Neural progenitor cell (in vitro differentiated cells): ENCODE data around the gene MAPRE2. TPM values are rescaled to one million over a fixed set of nuclear protein-coding genes. Genes with fewer than 3 reads are reported as not detected.

Source experiments
- DNase-seq: peaks from one replicate; pipeline ENCODE4 v3.0.0-alpha.2; 2016; ENCODE audit warnings: low spot score
- H2AFZ ChIP-seq: fragments of 200-600 bp; sonication (generic); replicated peaks from 2 replicates; pipeline ENCODE4 v1.6.1; 2016; ENCODE audit warnings: antibody characterized with exemption
- H3F3A ChIP-seq: fragments of 200-600 bp; sonication (generic); 2 replicates; pipeline ENCODE4 v1.6.1; 2016; ENCODE audit warnings: antibody characterized with exemption, low read depth
- H3K27ac ChIP-seq: fragments of 200-600 bp; sonication (generic); 2 replicates; pipeline ENCODE4 v1.5.1; 2016; ENCODE audit warnings: mild to moderate bottlenecking
- H3K27me3 ChIP-seq: fragments of 200-600 bp; sonication (generic); 2 replicates; pipeline ENCODE4 v1.6.1; 2016; ENCODE audit warnings: mild to moderate bottlenecking, moderate library complexity
- H3K36me3 ChIP-seq: fragments of 200-600 bp; sonication (generic); 2 replicates; pipeline ENCODE4 v1.5.1; 2016
- H3K4me1 ChIP-seq: fragments of 200-600 bp; sonication (generic); 2 replicates; pipeline ENCODE4 v1.6.1; 2016; ENCODE audit warnings: mixed run types
- H3K4me2 ChIP-seq: fragments of 200-600 bp; sonication (generic); 2 replicates; pipeline ENCODE4 v1.6.1; 2016
- H3K4me3 ChIP-seq: fragments of 200-600 bp; sonication (generic); 2 replicates; pipeline ENCODE4 v1.5.1; 2016
- H3K79me2 ChIP-seq: fragments of 200-600 bp; sonication (generic); 2 replicates; pipeline ENCODE4 v1.6.1; 2016; ENCODE audit warnings: low read depth
- H3K9ac ChIP-seq: fragments of 200-600 bp; sonication (generic); 2 replicates; pipeline ENCODE4 v1.6.1; 2016
- H3K9me3 ChIP-seq: fragments of 200-600 bp; sonication (generic); 2 replicates; pipeline ENCODE4 v1.5.1; 2016; ENCODE audit warnings: low read depth
- H4K20me1 ChIP-seq: fragments of 200-600 bp; sonication (generic); 2 replicates; pipeline ENCODE4 v1.6.1; 2016; ENCODE audit warnings: low read depth
- H3K27ac Mint-ChIP-seq: 3 replicates; pipeline ENCODE4 v1.8.0; 2021; ENCODE audit warnings: mixed read lengths
- H3K27me3 Mint-ChIP-seq: 2 replicates; pipeline ENCODE4 v1.8.0; 2022; ENCODE audit warnings: low read depth, mild to moderate bottlenecking, inconsistent platforms, moderate library complexity, mixed read lengths; ENCODE audit not compliant: insufficient read depth
- H3K36me3 Mint-ChIP-seq: 3 replicates; pipeline ENCODE4 v1.8.0; 2021; ENCODE audit warnings: mixed read lengths
- H3K4me1 Mint-ChIP-seq: 3 replicates; pipeline ENCODE4 v1.8.0; 2021; ENCODE audit warnings: mixed read lengths
- H3K4me3 Mint-ChIP-seq: 3 replicates; pipeline ENCODE4 v1.8.0; 2021; ENCODE audit warnings: mild to moderate bottlenecking, moderate library complexity, mixed read lengths
- H3K9me3 Mint-ChIP-seq: 3 replicates; pipeline ENCODE4 v1.8.0; 2020; ENCODE audit warnings: mixed read lengths
- EZH2 ChIP-seq: fragments of 200-600 bp; sonication (generic); IDR thresholded peaks from 2 replicates; pipeline ENCODE4 v1.6.1; 2017; ENCODE audit warnings: antibody characterized with exemption, mild to moderate bottlenecking, moderate library complexity
- EZH2phosphoT487 ChIP-seq: fragments of 200-600 bp; sonication (generic); IDR thresholded peaks from 2 replicates; pipeline ENCODE4 v1.6.1; 2017; ENCODE audit warnings: antibody characterized with exemption
- total RNA-seq: library from RNA; depleted of rRNA; stranded (reverse); fragments of >200 nt; gene quantifications from 2 replicates; pipeline ENCODE4 v1.2.3, GENCODE V29; 2015; ENCODE audit warnings: low replicate concordance
- TF ChIP-seq, protein P1 (sequence below): fragments of 200-600 bp; sonication (generic); IDR thresholded peaks from 2 replicates; pipeline ENCODE4 v1.5.1; 2017; ENCODE audit warnings: antibody characterized with exemption, mild to moderate bottlenecking

The MAPRE2 gene
- total RNA-seq, 1 donor from 2014 or later, result 34.6 TPM

DNA sequence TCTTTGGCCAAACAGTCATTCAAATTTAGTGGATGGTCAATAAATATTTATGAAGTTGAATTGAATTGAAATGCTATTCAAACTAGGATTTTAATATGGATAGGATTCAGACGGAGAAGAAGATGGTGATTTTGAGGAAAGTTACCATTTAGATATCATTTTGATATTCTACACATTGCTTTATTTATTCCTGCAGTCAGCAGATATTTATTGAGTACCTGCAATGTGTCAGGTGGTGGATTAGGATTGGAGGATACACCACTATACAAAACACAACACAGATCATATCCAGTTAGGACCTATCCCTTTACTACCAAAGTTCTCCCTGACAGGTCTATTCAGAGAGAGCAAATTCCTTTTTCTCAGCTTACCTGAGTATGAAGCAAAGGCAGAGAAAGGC lies 38.8 kb downstream of the MAPRE2 start:
- Histone ChIP-seq H4K20me1 (peaks cover 5% of the 10 kb centered on the region), H3K4me1 (no peaks in the 10 kb centered on the region), H3K4me2 (no peak overlapping the region), H3K9ac (no peak overlapping the region), H3K27ac (no peak overlapping the region), H3K4me3 (no peak overlapping the region), H3K9me3 (no peaks in the 10 kb centered on the region), H3K27me3 (no peaks in the 10 kb centered on the region), H3K79me2 (no peaks in the 10 kb centered on the region), H3K36me3 (no peaks in the 10 kb centered on the region), H3F3A (no peaks in the 10 kb centered on the region), H2AFZ (no peak overlapping the region)
- TF ChIP-seq EZH2 (no peak), EZH2phosphoT487 (no peak)
- TF ChIP-seq, protein P1, sequence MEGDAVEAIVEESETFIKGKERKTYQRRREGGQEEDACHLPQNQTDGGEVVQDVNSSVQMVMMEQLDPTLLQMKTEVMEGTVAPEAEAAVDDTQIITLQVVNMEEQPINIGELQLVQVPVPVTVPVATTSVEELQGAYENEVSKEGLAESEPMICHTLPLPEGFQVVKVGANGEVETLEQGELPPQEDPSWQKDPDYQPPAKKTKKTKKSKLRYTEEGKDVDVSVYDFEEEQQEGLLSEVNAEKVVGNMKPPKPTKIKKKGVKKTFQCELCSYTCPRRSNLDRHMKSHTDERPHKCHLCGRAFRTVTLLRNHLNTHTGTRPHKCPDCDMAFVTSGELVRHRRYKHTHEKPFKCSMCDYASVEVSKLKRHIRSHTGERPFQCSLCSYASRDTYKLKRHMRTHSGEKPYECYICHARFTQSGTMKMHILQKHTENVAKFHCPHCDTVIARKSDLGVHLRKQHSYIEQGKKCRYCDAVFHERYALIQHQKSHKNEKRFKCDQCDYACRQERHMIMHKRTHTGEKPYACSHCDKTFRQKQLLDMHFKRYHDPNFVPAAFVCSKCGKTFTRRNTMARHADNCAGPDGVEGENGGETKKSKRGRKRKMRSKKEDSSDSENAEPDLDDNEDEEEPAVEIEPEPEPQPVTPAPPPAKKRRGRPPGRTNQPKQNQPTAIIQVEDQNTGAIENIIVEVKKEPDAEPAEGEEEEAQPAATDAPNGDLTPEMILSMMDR, result no peak
- no peaks in the 10 kb centered on the region for H3K9me3 Mint-ChIP-seq
- H3K27me3 Mint-ChIP-seq, result no peaks in the 10 kb centered on the region
- DNase-seq, result no peak
- no peak overlapping the region for H3K4me3 Mint-ChIP-seq
- H3K27ac Mint-ChIP-seq, result no peak overlapping the region
- peaks cover 3% of the 10 kb centered on the region for H3K36me3 Mint-ChIP-seq
- H3K4me1 Mint-ChIP-seq, result no peaks in the 10 kb centered on the region

DNA sequence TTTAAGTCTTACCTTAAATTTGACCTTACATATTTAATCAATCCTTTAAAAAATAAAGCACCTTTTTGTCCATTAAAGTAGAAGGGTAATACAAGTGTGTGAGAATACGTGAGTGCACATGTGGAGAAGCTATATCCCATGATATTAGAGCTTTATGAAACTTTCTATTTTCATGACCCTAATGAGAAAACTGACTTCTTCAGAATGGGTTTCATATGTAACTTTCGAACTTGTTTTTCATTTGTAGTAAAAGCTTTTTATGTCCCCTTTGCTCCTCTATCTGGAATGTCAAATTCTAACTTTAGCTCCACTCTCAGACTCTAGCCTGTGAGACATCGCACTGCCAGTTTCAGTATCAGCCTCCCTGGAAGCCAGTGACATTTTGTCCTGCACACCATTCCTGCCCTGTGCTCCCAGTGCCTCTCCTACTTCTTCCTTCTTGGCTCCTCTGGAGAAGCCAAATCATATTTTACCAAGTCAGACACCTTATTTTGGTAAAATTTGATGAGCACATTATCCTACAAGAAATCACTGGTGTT lies 42.0 kb downstream of the MAPRE2 start:
- H2AFZ ChIP-seq, result no peak overlapping the region
- H3F3A ChIP-seq, result no peaks in the 10 kb centered on the region
- DNase-seq, result no peak
- no peak overlapping the region for H3K27ac Mint-ChIP-seq
- no peak overlapping the region for H3K4me2 ChIP-seq
- no peak overlapping the region for H3K4me3 Mint-ChIP-seq
- no peaks in the 10 kb centered on the region for H3K27me3 ChIP-seq
- no peaks in the 10 kb centered on the region for H3K36me3 ChIP-seq
- no peak overlapping the region for H3K9ac ChIP-seq
- no peaks in the 10 kb centered on the region for H3K79me2 ChIP-seq
- no peaks in the 10 kb centered on the region for H3K4me1 ChIP-seq
- H4K20me1 ChIP-seq, result no peaks in the 10 kb centered on the region
- no peak overlapping the region for H3K4me3 ChIP-seq
- H3K4me1 Mint-ChIP-seq, result no peaks in the 10 kb centered on the region
- no peaks in the 10 kb centered on the region for H3K9me3 Mint-ChIP-seq
- H3K27me3 Mint-ChIP-seq, result no peaks in the 10 kb centered on the region
- peaks cover 3% of the 10 kb centered on the region for H3K36me3 Mint-ChIP-seq
- no peak overlapping the region for H3K27ac ChIP-seq
- no peaks in the 10 kb centered on the region for H3K9me3 ChIP-seq
- no peak for TF ChIP-seq EZH2phosphoT487
- TF ChIP-seq EZH2, result no peak
- TF ChIP-seq, protein P1, result no peak

DNA sequence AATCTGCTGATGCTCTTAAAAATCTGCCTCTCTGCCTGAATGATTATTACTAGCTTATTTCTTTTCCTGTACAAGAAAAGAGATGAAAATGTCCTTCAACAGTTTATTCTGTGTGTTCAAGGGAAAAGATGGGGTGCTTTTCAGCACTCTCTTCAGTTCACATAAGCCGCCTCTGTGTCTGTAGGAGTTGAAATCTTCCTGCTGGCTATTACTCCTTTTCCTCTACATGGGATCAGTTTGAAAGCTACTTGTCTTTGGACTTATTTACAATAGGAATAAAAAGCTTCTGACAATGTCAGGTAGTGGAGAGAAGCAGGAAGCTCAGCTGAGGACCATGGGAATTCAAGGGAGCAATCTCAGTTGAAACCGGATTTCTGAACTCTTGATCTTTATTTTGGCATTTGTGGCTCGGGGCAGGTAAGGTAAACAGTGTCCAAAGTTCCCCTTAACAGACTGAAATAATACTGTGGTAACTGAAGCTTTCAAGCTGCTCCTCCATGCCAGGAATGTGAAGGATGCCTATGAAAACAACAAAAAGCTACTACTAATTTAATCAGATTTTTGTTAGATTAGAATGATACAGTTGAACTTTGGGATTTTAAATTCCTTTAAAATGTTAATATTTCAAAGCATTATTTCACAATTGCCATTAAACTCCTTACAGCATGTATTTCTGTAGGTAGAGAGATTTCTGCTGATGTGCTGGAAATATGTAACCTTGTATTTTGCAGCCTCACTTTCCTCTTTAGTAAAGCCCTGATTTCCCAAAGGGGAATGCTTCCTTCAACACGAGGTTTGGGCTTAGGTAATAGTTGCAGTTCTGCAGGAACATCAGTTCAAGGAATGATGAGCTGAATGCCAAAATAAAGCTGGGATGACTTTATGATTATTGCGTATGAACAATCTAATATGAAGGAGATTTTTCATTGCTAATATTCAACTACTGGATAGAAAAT lies 43.6 kb downstream of the MAPRE2 start:
- Histone ChIP-seq H3K4me2 (no peak overlapping the region), H3K79me2 (no peaks in the 10 kb centered on the region), H3K4me1 (no peaks in the 10 kb centered on the region), H3F3A (no peaks in the 10 kb centered on the region), H3K27me3 (no peaks in the 10 kb centered on the region), H3K9me3 (no peaks in the 10 kb centered on the region), H3K4me3 (no peak overlapping the region), H3K36me3 (no peaks in the 10 kb centered on the region), H2AFZ (no peak overlapping the region), H4K20me1 (no peaks in the 10 kb centered on the region), H3K27ac (no peak overlapping the region), H3K9ac (no peak overlapping the region)
- H3K27ac Mint-ChIP-seq, result no peak overlapping the region
- no peak overlapping the region for H3K4me3 Mint-ChIP-seq
- no peak for DNase-seq
- TF ChIP-seq, protein P1, result no peak
- no peaks in the 10 kb centered on the region for H3K4me1 Mint-ChIP-seq
- peaks cover 3% of the 10 kb centered on the region for H3K36me3 Mint-ChIP-seq
- H3K27me3 Mint-ChIP-seq, result no peaks in the 10 kb centered on the region
- no peaks in the 10 kb centered on the region for H3K9me3 Mint-ChIP-seq
